D721Med (cell line): ENCODE data around the gene KRCC1.

Source experiments
- DNase-seq: peaks from one replicate; pipeline ENCODE4 v3.0.0; 2011; ENCODE audit warnings: low spot score; ENCODE audit not compliant: insufficient read length
- FAIRE-seq: peaks from 2 replicates; lab custom pipeline; 2011; peaks lifted over from hg19 to GRCh38; lab: Jason Lieb, UNC
- TF ChIP-seq, protein P1 (sequence below): IDR thresholded peaks from 2 replicates; pipeline ENCODE4 v1.5.1; 2012; ENCODE audit warnings: mild to moderate bottlenecking, control low read depth; ENCODE audit not compliant: insufficient read depth; ENCODE audit errors: missing control alignments

Gene KRCC1

DNA sequence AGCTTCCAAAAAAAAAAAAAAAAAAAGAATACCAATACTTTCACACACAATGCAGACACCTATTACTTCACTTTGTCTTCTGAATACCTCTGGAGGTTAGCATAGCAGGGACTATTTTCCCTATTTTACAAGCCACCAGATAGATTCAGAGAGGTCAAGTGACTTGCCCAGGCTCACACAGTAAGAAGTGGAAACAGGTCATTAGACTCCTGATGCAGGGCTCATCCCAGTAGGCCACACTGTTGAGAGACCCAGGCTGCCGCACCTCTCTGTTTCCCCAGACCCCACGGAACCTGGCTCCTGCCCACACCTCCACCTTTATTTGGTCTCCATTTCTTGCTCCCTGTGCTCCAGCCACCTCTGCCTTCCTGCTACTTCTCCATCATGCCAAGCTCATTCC lies 31.5 kb upstream of the KRCC1 start:
- DNase-seq (no peak), FAIRE-seq (no peak)
- TF ChIP-seq, protein P1, sequence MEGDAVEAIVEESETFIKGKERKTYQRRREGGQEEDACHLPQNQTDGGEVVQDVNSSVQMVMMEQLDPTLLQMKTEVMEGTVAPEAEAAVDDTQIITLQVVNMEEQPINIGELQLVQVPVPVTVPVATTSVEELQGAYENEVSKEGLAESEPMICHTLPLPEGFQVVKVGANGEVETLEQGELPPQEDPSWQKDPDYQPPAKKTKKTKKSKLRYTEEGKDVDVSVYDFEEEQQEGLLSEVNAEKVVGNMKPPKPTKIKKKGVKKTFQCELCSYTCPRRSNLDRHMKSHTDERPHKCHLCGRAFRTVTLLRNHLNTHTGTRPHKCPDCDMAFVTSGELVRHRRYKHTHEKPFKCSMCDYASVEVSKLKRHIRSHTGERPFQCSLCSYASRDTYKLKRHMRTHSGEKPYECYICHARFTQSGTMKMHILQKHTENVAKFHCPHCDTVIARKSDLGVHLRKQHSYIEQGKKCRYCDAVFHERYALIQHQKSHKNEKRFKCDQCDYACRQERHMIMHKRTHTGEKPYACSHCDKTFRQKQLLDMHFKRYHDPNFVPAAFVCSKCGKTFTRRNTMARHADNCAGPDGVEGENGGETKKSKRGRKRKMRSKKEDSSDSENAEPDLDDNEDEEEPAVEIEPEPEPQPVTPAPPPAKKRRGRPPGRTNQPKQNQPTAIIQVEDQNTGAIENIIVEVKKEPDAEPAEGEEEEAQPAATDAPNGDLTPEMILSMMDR, result no peak

GRCh38 chr2:88086401-88086800 lies 30.8 kb upstream of the KRCC1 start:
- DNase-seq (no peak), FAIRE-seq (no peak)
- TF ChIP-seq, protein P1, result no peak

GRCh38 chr2:88085602-88086001 lies 30.0 kb upstream of the KRCC1 start:
- DNase-seq (no peak), FAIRE-seq (no peak)
- TF ChIP-seq, protein P1, result no peak

- DNase-seq (no peak), FAIRE-seq (no peak)
- TF ChIP-seq, protein P1, result no peak
Measured at GRCh38 chr2:88085099-88085498, 29.5 kb upstream of the KRCC1 start.

GRCh38 chr2:88082781-88083180 lies 27.2 kb upstream of the KRCC1 start:
- DNase-seq (no peak), FAIRE-seq (no peak)

GRCh38 chr2:88081924-88082608 lies 26.5 kb upstream of the KRCC1 start:
- no peak for FAIRE-seq
- DNase-seq, result no peak
- TF ChIP-seq, protein P1, result no peak

More at GRCh38 chr2:88082781-88083180, 27.2 kb upstream of the KRCC1 start:
- TF ChIP-seq, protein P1, result no peak

- no peak for DNase-seq
- FAIRE-seq, result no peak
- TF ChIP-seq, protein P1, result no peak
Measured at GRCh38 chr2:88080545-88080944, 25.0 kb upstream of the KRCC1 start.
